HCT116 (cell line): Measurements from ENCODE around the gene AIF1.

ENCODE experiments used
- CTCF ChIP-seq, 3 experiments: fragments of 200-600 bp in 1 of 3; sonication (generic) in 1 of 3; IDR thresholded peaks in 2 of 3; conservative IDR thresholded peaks in 1 of 3; 2 replicates each; pipeline ENCODE4 v1.5.1; 2012 to 2017; ENCODE audit warnings: low read depth in 2 of 3, low read length in 2 of 3, antibody characterized with exemption in 1 of 3, borderline replicate concordance in 1 of 3, control low read depth in 1 of 3, mild to moderate bottlenecking in 1 of 3, mixed read lengths in 1 of 3, mixed run types in 1 of 3, moderate library complexity in 1 of 3; ENCODE audit not compliant: insufficient read depth in 1 of 3
- EZH2 ChIP-seq: fragments of 200-600 bp; sonication (generic); IDR thresholded peaks from 2 replicates; pipeline ENCODE4 v1.6.1; 2017; ENCODE audit warnings: antibody characterized with exemption, mixed run types

- TF ChIP-seq CTCF (IDR thresholded peaks at IDR 0.05 in 2 of 3, conservative IDR thresholded peaks at IDR 0.05 in 1 of 3; ENCODE audit: borderline replicate concordance in 1 of 3, insufficient read depth in 1 of 3, low read depth in 2 of 3, low read length in 2 of 3) (no peak), EZH2 (no peak)
Observed at GRCh38 chr6:31665501-31666336, 50.7 kb downstream of the AIF1 start, which contains the start of gene CSNK2B.
